IPS-20b (cell line): ENCODE results near the gene PML.
"Not testable (repeated sequence)": the region's sequence is repeated elsewhere in the genome, so short reads cannot be mapped to it uniquely, and the experiment has no call there.

Experiments used
- H3K27ac ChIP-seq: one replicate; pipeline ENCODE4 v1.5.1; 2013; ENCODE audit warnings: low read length
- H3K27me3 ChIP-seq: 2 replicates; pipeline ENCODE4 v1.6.1; 2013; ENCODE audit warnings: mild to moderate bottlenecking, low read length, inconsistent platforms; ENCODE audit not compliant: insufficient read depth
- H3K36me3 ChIP-seq: 2 replicates; pipeline ENCODE4 v1.6.1; 2013; ENCODE audit warnings: low read depth, mild to moderate bottlenecking, inconsistent platforms, low read length, moderate library complexity; ENCODE audit not compliant: insufficient read depth
- H3K4me1 ChIP-seq: 2 replicates; pipeline ENCODE4 v1.6.1; 2013; ENCODE audit warnings: mild to moderate bottlenecking, control low read depth, inconsistent platforms, low read length, moderate library complexity; ENCODE audit not compliant: insufficient read depth
- H3K4me3 ChIP-seq: 2 replicates; pipeline ENCODE4 v1.5.1; 2013; ENCODE audit warnings: mild to moderate bottlenecking, low read length, inconsistent platforms
- H3K9ac ChIP-seq: 2 replicates; pipeline ENCODE4 v1.6.1; 2013; ENCODE audit warnings: low read depth, mild to moderate bottlenecking, inconsistent platforms, low read length, moderate library complexity
- H3K9me3 ChIP-seq: 2 replicates; pipeline ENCODE4 v1.6.1; 2013; ENCODE audit warnings: mild to moderate bottlenecking, low read depth, low read length, inconsistent platforms; ENCODE audit not compliant: insufficient read depth

The PML gene

GRCh38 chr15:73960472-73961070, 33.9 kb upstream of the PML start:
- not testable (repeated sequence) for H3K9ac ChIP-seq, H3K36me3 ChIP-seq, H3K9me3 ChIP-seq, H3K27me3 ChIP-seq, H3K27ac ChIP-seq, H3K4me3 ChIP-seq, H3K4me1 ChIP-seq

GRCh38 chr15:73962433-73962832, 32.1 kb upstream of the PML start:
- no peak overlapping the region for H3K9ac ChIP-seq
- H3K4me1 ChIP-seq, result peaks cover 13% of the 10 kb centered on the region
- no peak overlapping the region for H3K27ac ChIP-seq
- no peaks in the 10 kb centered on the region for H3K9me3 ChIP-seq
- no peak overlapping the region for H3K4me3 ChIP-seq
- H3K27me3 ChIP-seq, result no peaks in the 10 kb centered on the region
- H3K36me3 ChIP-seq, result no peaks in the 10 kb centered on the region

DNA sequence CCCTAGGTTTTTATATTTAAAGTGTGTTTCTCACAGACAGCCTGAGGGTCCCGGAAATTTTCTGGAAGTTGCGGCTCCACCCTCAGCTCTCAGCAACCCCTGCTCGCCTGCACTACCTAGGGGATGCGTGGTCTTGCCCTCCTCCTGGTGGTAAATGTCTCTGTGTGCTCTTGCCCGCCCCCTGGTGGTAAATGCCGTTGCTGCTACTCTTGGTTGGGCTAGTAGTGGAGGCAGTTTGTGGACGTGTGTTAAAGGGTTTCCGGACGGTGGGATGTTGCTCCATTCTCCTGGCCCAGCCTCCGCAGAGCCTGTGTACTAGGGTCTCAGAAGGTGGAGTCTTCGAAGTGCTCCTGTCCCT, 29.8 kb upstream of the PML start:
- H3K27ac ChIP-seq, result no peak overlapping the region
- peak overlapping the region; percentile 25; the same call in 1 of the 2 replicates for H3K9ac ChIP-seq
- H3K4me3 ChIP-seq, result peak overlapping the region; percentile 51; the same call in 1 of the 2 replicates
- no peaks in the 10 kb centered on the region for H3K36me3 ChIP-seq
- H3K27me3 ChIP-seq, result no peaks in the 10 kb centered on the region
- H3K4me1 ChIP-seq, result peaks cover 16% of the 10 kb centered on the region
- no peaks in the 10 kb centered on the region for H3K9me3 ChIP-seq

- peaks cover 16% of the 10 kb centered on the region for H3K4me1 ChIP-seq
- no peak overlapping the region for H3K27ac ChIP-seq
- peak overlapping the region; percentile 25; the same call in 1 of the 2 replicates for H3K9ac ChIP-seq
- no peaks in the 10 kb centered on the region for H3K9me3 ChIP-seq
- peak overlapping the region; percentile 51; the same call in 1 of the 2 replicates for H3K4me3 ChIP-seq
- H3K36me3 ChIP-seq, result no peaks in the 10 kb centered on the region
- H3K27me3 ChIP-seq, result no peaks in the 10 kb centered on the region
Measured at GRCh38 chr15:73965094-73965757, 29.3 kb upstream of the PML start.

- H3K9ac ChIP-seq, result peak overlapping the region; percentile 51; the same call in 1 of the 2 replicates
- H3K4me1 ChIP-seq, result peaks cover 16% of the 10 kb centered on the region
- no peaks in the 10 kb centered on the region for H3K36me3 ChIP-seq
- H3K4me3 ChIP-seq, result no peak overlapping the region
- no peaks in the 10 kb centered on the region for H3K9me3 ChIP-seq
- H3K27ac ChIP-seq, result no peak overlapping the region
- no peaks in the 10 kb centered on the region for H3K27me3 ChIP-seq
Measured at GRCh38 chr15:73965758-73966113, 28.8 kb upstream of the PML start.

DNA sequence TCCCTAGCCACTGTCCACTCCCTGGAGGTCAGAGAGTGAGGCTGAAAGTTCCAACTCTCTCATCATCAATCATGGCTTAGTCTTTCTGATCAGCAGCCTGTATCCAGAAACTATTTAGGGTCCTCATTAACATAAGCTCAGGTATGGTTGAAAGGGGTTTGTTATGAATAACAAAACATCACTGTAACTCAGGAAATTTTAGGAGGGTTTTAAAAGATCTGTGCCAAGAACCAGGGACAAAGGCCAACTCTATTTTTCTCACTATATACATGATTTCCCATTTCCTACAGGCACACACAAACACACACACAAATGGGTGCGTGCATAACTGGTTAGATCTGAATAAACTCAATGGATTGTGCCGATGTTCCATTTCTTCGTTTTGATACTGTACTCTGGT, 26.1 kb upstream of the PML start:
- H3K27me3 ChIP-seq, result peaks cover 11% of the 10 kb centered on the region
- H3K9me3 ChIP-seq, result no peaks in the 10 kb centered on the region
- peaks cover 16% of the 10 kb centered on the region for H3K4me1 ChIP-seq
- H3K36me3 ChIP-seq, result no peaks in the 10 kb centered on the region
- H3K4me3 ChIP-seq, result no peak overlapping the region
- no peak overlapping the region for H3K27ac ChIP-seq
- no peak overlapping the region for H3K9ac ChIP-seq

DNA sequence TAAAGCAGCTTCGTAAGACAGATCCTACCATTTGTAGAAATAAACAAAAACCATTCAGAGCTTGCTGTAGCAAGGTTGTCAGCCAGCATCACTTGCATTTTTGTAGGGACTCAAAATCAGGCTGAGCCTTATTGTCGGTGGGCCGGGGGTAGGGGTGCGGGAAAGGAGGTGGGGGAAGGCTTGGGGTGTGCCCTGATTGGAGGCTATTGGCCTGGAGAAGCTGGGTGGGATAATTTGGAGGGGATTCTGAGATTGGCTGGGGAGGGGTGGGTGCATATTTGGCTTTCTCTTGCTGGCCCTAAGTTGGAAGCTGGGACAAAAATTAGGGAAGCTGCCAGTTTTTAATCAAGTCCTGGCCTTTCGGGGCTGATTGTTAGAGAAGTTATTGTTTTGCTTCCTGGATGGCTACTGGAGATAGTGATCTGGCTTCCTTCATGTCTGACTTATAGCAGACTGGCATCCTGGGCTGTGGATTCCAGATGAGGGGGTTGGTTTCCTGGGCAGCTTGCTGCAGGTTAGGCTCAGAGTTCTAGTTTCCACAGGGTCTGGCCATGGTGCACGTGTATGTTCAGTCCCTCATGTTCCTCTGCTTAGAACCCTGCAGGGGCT, 25.3 kb upstream of the PML start:
- Histone ChIP-seq H3K9ac (no peak overlapping the region), H3K36me3 (no peaks in the 10 kb centered on the region), H3K27ac (no peak overlapping the region)

DNA sequence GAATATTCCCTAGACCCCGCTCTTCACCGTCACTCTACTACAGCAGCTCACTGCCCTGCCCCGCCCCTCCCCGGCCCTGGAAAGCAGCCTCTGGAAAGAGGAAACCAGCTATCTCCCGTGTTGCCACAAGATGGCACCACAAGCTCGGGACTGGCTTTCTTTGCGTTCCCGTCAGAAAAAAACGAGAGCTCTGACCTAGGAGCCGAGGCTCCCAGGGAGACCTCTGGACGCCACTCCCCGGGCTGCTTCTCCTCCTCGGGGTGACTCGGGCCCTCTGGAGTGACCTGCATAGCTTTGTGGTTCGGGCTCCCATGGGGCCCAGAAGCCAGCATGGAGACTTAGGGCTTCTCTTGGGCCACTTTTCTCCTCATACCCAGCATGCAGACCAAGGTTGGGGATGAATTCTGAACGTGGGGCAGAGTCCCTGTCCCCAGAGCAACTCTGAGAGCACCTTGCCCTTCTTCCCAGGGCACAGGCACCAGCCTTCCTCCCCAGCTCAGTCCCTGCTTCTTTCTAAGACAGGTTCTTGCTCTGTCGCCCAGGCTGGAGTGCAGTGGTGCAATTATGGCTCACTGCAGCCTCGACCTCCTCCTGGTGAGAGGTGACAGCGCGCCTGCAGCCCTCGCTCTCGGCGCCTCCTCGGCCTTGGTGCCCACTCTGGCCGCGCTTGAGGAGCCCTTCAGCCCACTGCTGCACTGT, 21.4 kb upstream of the PML start:
- Histone ChIP-seq H3K9me3 (peaks cover 4% of the 10 kb centered on the region; the same call in 1 of the 2 replicates), H3K4me1 (peaks cover 3% of the 10 kb centered on the region; the same call in 1 of the 2 replicates), H3K27me3 (peaks cover 11% of the 10 kb centered on the region), H3K9ac (peak overlapping the region; percentile 32; the same call in 1 of the 2 replicates), H3K4me3 (peak overlapping the region; percentile 54; the same call in 1 of the 2 replicates), H3K36me3 (no peaks in the 10 kb centered on the region), H3K27ac (no peak overlapping the region)

More for the DNA sequence above, 25.3 kb upstream of the PML start:
- peaks cover 16% of the 10 kb centered on the region for H3K4me1 ChIP-seq
- H3K4me3 ChIP-seq, result no peak overlapping the region
- H3K9me3 ChIP-seq, result no peaks in the 10 kb centered on the region
- H3K27me3 ChIP-seq, result peaks cover 11% of the 10 kb centered on the region

DNA sequence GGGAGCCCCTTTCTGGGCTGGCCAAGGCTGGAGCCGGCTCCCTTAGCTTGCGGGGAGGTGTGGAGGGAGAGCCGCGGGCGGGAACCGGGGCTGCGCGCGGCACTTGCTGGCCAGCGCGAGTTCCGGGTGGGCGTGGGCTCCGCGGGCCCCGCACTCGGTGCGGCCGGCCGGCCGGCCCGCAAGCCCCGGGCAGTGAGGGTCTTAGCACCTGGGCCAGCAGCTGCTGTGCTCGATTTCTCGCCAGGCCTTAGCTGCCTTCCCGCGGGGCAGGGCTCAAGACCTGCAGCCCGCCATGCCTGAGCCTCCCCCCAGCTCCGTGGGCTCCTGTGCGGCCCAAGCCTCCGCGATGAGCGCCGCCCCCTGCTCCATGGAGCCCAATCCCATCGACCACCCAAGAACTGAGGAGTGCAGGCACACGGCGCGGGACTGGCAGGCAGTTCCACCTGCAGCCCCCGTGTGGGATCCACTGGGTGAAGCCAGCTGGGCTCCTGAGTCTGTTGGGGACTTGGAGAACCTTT, 20.8 kb upstream of the PML start:
- not testable (repeated sequence) for H3K9ac ChIP-seq, H3K4me1 ChIP-seq, H3K27ac ChIP-seq, H3K36me3 ChIP-seq, H3K4me3 ChIP-seq, H3K9me3 ChIP-seq
- peaks cover 11% of the 10 kb centered on the region for H3K27me3 ChIP-seq

- peaks cover 11% of the 10 kb centered on the region for H3K27me3 ChIP-seq
- H3K4me3 ChIP-seq, H3K27ac ChIP-seq: not testable (repeated sequence)
Measured at GRCh38 chr15:73975440-73976125, 18.9 kb upstream of the PML start.

GRCh38 chr15:73978896-73979295, 15.6 kb upstream of the PML start:
- Histone ChIP-seq H3K36me3 (no peaks in the 10 kb centered on the region), H3K4me3 (no peak overlapping the region), H3K9ac (no peak overlapping the region), H3K27me3 (no peaks in the 10 kb centered on the region; the same call in 1 of the 2 replicates), H3K4me1 (no peaks in the 10 kb centered on the region), H3K27ac (no peak overlapping the region), H3K9me3 (peaks cover 4% of the 10 kb centered on the region; the same call in 1 of the 2 replicates)

More at GRCh38 chr15:73975440-73976125, 18.9 kb upstream of the PML start:
- not testable (repeated sequence) for H3K36me3 ChIP-seq, H3K9ac ChIP-seq, H3K4me1 ChIP-seq, H3K9me3 ChIP-seq
